Measurements from ENCODE around the gene TTF1. TPM values are rescaled to one million over a fixed set of nuclear protein-coding genes. Genes with fewer than 3 reads are reported as not detected.

The TTF1 gene
- total RNA-seq, 1 experiment from 2014 or later = 18.4 TPM

DNA sequence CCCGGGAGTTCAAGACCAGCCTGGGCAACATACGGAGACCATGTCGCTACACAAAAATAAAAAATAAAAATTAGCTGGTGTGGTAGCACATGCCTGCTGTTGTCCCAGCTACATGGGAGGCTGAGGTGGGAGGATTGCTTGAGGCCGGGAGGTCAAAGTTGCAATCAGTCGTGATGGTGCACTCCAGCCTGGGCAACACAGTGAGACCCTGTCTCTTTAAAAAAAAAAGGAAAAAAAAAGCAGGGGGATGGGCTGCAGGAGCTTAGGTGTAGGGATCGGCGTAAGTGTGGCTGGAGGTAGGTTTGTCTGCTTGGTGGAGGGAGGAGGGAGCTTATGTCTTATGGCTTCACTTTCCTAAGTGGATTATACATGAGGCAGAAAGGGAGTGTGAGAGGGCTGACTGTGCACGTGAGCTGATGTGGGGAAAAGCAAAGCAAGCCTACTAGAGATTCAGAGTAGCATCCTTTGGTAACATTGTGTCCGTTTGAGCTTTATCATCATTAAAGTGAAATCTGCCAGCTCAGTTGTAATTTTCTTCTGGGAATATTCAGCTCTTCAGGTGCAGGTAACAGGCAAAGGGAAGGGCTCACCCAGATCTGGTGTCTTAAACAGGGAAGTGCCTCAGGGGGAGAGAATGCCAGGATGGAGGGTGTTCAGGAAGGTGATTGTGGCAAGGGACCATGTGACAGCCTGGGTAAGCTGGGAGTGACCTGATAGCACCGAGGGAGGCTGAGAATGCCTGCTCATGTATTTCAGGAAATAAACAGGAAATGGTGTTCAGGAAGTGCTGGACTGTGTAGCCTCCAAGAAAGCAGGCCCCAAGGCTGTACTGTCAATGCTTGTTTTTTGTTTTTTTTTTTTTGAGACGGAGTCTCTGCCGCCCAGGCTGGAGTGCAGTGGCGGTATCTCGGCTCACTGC is 34.2 kb downstream of the TTF1 start:
- in situ Hi-C loops (cut with HindIII; ENCODE audit: low sequenced_read_pairs) = no loop called here
- peak; percentile 8 for DNase-seq (ENCODE audit: low spot score)

DNA sequence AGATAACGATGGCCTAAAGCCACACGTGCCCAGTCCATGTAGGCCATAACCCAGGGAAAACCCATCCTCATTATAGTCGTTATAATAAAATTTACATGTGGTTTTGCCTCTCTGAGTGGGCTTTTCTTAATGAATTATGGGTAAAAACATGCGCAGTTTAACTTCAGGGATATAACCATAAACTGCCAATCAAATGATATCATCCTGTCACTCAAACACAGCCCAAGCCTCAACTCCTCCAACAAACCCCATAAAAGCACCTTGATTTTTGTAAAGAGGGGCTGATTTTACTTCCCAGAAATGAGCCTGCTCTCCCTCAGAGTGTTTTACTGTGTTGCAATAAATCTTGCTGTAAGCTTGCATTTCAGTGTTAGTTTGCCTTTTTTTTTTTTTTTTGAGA is 36.0 kb downstream of the TTF1 start:
- in situ Hi-C loops (cut with HindIII; ENCODE audit: low sequenced_read_pairs) = no loop called here
- no peak for DNase-seq (ENCODE audit: low spot score)

DNA sequence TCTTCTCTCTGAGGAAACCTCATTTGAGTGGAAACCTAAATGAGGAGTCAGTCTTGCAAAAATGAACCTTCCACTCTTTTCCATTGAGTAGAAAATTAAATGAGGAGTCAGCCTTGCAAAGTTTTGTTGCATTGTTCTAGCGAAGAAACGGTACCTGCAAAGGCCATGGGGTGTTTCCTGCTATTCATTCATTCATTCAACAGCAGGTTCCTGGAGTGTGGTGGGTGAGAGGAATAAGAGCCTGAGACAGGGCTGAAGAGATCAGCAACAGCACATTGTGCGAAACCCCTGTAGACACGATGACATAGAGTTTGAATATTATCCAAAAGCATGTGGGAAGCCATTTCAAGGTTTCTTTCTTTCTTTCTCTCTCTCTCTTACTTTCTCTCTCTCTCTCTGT is 37.2 kb downstream of the TTF1 start:
- in situ Hi-C loops (cut with HindIII; ENCODE audit: low sequenced_read_pairs) = no loop called here
- no peak for DNase-seq (ENCODE audit: low spot score)

DNA sequence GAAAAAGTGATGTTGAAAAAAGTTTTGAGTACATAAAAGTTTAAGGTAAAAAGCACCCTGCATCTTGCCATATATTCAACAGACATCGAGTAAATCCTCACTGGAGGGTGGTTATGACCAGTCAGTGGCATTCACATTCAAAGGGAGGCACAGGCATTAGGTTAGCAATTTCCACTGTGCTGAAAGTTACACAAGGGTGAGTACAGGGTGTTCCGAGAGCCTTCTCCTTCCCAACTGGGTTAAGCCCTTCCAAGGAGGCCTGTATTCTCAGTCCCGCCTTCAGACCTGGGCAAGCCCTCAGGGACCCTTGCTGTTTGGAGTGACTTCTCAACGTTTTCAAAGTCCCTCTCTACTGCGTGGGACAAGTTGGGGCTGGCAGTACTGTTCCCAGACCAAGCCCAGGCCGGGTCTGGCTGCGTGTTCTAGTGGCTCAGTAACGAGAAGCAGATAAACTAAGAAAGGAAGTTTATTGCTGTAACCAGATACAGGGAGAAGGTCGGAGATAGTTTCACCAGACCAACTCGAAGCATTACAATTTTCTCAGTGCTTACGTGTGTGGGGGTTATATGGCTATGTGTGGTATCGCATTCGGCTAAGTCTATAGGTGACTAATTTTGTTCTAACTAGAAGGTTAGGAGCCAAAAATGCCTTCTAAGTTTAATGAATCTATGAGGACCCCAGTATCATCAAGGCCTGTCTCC is 38.9 kb downstream of the TTF1 start:
- no peak for DNase-seq (ENCODE audit: low spot score)
- in situ Hi-C loops (cut with HindIII; ENCODE audit: low sequenced_read_pairs) = no loop called here

DNA sequence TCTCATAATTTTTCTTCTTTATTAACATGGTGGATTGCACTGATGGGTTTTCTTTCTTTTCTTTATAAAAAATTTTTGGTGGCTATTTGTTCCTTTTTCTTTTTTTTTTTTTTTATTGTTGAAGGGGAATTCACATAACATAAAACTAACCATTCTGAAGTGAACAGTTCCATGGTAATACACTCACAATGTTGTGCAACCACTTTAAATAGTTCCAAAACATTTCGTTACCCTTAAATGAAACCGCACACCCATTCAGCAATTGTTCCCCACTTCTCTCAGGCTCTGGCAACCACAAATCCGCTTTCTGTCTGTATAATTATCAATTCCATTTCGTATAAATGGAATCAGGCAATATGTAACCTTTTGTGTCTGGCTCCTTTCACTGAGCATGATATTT is 40.2 kb downstream of the TTF1 start:
- in situ Hi-C loops (cut with HindIII; ENCODE audit: low sequenced_read_pairs) = no loop called here
- DNase-seq (ENCODE audit: low spot score) = no peak

DNA sequence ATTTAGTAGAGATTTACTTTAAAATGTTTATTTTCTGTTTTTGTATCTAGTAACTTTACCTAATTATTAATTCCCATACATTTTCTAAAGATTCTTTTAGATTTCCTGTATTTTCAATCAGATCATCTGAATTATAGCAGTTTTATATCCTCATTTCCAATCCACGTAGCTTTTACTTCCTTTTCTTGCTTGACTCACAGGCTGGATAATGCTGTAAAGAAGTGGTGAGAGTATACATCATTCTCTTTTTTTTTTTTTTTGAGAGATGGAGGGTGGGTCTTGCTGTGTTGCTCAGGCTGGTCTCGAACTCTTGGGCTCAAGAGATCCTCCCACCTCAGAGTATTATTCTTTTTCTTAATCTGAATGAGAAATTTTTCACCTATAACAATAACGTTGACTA is 40.7 kb downstream of the TTF1 start:
- DNase-seq (ENCODE audit: low spot score) = no peak
- in situ Hi-C loops (cut with HindIII; ENCODE audit: low sequenced_read_pairs) = no loop called here

DNA sequence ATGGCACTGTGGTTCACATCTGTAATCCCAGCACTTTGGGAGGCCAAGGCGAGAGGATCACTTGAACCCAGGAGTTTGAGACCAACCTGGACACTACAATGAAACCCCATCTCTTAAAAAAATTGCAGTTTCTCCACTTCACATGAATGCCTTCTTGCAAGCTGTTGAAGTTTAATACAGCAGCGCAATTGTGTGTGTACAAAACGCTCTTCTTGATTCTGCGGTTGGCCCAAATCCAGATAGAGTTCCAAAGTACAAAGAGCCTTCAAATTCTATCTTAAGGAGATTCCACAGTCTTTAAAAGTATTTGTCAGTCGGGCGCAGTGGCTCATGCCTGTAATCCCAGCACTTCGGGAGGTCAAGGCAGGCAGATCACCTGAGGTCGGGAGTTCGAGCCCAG is 42.6 kb downstream of the TTF1 start:
- no peak for DNase-seq (ENCODE audit: low spot score)
- in situ Hi-C loops (cut with HindIII; ENCODE audit: low sequenced_read_pairs) = no loop called here

DNA sequence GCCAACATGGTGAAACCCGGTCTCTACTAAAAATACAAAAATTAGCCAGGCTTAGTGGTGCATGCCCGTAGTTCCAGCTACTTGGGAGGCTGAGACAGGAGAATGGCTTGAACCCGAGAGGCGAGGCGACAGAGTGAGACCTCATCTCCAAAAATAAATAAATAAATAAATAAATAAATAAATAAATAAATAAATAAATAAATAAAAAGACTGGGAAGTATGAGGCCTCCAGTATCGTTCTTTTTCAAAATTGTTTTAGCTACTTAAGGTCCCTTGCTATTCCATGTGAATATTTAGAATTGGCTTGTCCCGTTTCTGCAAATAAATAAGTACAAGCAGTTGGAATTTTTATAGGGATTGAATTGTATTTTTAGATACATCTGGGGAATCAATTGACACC is 48.9 kb downstream of the TTF1 start:
- DNase-seq (ENCODE audit: low spot score) = no peak
- in situ Hi-C loops (cut with HindIII; ENCODE audit: low sequenced_read_pairs) = no loop called here

DNA sequence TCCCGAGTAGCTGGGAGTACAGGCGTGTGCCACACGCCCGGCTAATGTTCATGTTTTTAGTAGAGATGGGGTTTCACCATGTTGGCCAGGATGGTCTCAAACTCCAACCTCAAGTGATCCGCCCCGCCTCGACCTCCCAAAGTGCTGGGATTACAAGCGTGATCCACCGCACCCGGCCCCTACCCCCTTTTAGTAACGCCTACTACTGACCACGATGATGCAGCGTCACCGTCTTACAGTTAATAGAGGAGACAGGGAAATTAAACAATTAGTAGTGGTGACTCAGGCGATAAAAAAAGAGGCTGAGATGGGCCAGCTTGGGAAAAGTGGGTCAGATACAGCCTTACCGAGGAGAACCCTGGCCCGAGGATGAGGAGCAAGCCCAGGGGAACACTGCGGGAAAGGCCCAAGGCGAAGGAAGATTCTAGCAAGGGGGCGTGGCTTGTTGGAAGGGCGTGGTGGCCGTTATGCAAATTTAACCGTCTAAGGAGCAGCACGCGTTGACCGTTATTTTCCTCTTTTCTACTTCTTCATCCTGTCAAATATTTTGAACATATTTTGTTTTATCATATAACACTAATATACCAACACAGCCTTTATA is 50.2 kb downstream of the TTF1 start:
- DNase-seq (ENCODE audit: low spot score) = no peak
- in situ Hi-C loops (cut with HindIII; ENCODE audit: low sequenced_read_pairs) = no loop called here

DNA sequence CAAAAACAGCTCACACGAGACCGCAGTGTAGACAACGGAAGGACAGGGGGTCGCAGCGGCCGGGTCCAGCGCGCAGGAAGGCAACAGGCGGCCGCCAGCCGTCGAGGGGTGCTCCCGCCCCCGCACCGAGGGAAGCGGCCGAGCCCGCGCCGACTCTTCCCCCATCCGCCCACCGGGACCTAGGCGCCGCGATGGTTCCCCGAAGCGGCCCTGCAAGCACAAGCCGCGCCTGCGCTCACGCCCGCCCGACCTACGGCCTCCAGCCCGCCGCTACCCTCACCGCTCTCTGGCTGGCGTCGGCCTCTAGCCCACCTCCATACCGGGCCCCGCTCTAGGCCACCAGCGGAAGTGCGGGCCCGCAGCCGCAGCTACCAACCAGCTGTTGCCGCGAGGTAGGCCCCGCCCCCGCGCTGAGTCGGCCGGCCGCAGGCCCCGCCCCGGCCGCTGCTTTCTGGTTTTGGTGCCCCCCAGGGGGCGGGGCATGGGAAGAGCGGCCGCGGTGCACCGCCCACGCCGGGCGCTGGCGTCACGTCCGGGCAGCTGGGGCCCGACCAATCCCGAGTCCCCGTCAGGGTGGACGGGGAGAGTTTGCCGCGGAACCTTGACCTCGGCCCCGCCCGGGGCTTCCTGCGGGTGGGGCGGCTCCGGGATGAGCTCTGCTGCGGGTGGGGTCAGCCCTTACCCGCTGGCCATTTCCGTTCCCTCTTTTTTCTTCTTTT is 51.8 kb downstream of the TTF1 start, which contains the start of gene SETX:
TSS of gene SETX (minus strand) at position 350 of the 719 bp plus-strand sequence. CDS start 5,558 bp downstream, outside the sequence.
- peak; percentile 97 for DNase-seq (ENCODE audit: low spot score)
- in situ Hi-C loops (cut with HindIII; ENCODE audit: low sequenced_read_pairs) = no loop called here

DNA sequence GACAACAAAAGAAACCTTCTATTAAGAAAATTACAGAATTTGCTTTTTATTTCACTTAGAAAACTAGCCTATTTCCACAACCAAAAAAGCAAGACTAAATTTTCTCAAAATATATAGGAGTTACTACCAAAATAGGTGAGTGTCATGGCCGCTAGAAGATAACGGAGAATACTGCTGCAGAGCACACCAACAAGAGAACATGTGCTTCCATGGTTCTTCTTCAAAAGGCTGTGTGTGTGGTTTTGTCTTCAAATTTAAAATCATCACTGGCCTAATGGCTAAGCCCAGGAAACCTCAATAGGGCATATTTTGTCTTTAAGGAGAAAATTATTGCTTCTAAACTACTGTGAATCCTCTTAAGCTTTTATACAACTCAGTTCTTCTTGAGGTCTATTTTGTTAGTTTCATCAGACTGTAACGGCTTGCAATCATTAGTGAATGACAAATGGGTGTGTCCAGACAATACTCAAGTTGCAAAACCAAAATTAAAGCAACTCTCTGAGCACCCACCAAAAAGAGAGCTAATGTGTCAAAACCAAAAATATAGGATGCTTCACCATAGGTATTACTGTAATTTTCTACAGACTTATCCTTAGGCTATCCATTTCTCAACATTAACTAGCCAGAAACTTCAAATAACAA is 55.1 kb downstream of the TTF1 start:
- DNase-seq (ENCODE audit: low spot score) = no peak
- in situ Hi-C loops (cut with HindIII; ENCODE audit: low sequenced_read_pairs) = no loop called here

DNA sequence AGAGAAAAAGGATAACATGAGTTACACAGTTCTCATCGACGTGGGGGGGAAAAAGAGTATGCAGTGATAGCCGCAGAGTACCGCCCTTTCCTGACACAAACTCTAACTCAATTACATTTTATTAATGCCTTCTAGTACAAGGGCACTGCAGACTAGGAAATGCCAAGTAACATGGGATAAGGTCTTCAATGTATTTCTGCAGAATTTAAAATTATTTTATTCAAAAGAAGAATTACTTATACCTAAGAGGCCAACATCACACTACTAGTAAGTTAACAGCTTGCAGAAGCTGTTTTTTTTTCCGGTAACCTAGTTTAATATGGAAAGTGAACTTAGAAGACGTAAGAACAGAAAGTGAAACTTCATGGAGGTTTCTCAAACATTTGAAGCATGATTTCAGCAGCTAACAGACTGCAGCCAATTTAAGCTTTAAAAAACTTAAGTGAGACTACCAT is 55.8 kb downstream of the TTF1 start:
- DNase-seq (ENCODE audit: low spot score) = no peak
- in situ Hi-C loops (cut with HindIII; ENCODE audit: low sequenced_read_pairs) = no loop called here

DNA sequence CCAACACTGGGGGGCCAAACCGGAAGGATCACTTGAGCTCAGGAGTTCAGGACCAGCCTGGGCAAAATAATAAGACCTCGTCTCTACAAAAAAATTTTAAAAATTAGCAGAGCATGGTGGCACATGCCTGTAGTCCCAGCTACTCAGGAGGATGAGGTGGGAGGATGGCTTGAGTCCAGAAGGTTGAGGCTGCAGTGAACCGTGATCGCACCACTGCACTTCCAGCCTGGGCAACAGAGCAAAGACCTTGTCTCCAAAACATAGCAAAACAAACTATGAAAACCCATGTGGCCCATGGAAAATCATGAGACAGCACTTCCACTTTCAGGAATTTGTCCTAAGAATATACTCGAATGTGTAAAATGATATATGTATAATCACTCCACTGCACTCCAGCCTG is 58.0 kb downstream of the TTF1 start:
- in situ Hi-C loops (cut with HindIII; ENCODE audit: low sequenced_read_pairs) = no loop called here
- DNase-seq (ENCODE audit: low spot score) = no peak

DNA sequence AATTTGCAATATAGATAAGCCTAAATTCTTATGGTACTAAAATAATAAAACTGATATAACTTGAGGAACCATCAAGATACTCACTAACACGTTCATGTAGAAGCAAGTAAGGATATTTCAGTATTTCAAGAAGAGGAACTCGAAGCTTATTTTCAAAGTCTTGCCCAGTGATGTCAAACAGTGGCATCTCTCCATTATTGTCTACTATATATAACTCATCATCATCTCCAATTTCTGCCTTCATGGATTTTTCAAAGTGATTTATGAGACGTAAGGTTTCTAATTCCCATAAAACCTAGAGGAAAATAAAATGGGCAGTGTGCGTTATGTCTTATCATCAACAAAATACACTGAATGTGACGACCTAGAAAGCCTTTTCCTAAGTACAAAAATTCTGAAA is 60.5 kb downstream of the TTF1 start:
- DNase-seq (ENCODE audit: low spot score) = no peak
- in situ Hi-C loops (cut with HindIII; ENCODE audit: low sequenced_read_pairs) = no loop called here

DNA sequence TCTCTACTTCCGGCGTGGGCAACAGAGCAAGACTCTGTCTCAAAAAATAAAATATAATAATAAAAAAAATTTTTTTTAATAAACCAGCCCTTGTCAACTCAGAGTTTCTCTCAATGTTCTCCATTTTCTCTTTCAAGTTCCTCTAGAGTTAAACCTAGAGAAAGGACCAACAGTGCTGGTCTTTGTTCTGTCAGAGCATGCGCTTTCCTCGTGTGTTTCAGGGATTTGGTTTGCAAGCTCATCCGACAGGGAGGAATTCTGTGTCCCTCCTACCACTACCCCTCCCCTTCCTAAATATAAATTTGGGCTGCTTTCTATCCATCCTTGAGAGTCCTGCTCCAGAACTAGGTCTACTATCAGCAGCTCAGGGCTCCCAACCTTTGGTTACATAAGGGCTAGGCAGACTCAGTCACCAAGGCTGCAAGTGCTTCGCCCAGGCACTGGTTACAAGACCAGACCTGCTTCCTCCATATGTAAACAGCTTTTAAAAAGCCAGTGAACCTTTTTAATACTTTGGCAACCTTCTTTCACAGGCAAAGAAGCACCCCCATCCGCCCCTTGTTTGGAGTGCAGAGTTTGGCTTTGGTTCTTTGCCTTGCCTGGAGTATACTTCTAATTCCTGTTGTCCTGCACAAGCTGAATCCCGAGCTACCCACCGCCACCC is 65.3 kb downstream of the TTF1 start:
- DNase-seq (ENCODE audit: low spot score) = no peak
- in situ Hi-C loops (cut with HindIII; ENCODE audit: low sequenced_read_pairs) = no loop called here

DNA sequence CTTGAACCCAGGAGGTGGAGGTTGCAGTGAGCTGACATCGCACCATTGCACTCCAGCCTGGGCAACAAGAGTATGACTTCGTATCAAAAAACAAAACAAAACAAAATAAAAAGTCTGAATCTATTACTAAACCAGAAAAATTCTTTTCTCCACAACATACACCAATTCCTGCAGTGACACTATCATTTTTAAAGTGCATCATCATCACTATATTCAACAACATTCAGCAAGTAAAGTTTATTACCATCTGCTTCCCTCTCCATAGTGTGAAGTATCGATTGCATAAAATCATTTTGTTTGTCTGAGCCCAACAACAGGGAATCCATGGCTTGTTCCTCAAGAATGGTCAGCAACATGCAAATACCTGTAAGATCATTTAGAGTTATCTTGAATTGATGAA is 72.3 kb downstream of the TTF1 start:
- DNase-seq (ENCODE audit: low spot score) = no peak
- in situ Hi-C loops (cut with HindIII; ENCODE audit: low sequenced_read_pairs) = no loop called here

DNA sequence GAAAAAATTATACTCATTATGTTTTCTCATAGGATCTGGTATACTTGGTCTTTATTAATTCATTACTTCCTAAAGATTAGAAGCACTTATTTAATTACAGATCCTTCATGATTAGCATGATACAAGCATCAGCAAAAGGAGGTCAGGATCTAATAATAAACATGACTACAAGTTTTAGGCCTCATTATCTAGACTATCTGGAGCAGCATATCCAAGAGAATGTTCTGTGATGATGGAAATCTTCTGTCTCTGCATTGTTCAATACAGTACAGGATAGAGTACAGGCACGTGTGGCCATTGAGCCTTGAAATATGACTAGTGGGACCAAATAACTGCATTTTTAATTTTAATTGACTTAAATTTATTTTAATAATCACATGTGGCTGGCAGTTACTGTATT is 73.1 kb downstream of the TTF1 start:
- DNase-seq (ENCODE audit: low spot score) = no peak
- in situ Hi-C loops (cut with HindIII; ENCODE audit: low sequenced_read_pairs) = no loop called here

DNA sequence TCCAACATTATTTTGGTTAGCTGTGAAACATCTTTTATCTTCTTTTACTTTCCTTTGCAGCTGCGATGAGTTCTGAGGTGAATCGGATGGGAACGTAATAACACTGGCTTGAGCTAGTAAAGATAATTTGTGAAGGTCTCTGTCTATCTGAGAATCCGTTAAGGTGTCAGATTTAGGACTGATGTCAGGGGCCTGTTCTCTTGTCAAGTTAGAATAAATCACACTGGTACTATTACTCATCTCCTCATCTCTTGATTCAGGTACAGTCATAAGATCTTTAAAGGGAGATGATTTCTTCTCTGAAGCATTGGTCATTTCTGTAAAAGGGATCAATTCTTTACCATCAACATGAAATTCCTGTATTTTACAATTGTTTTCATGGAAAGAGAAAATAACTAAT is 78.1 kb downstream of the TTF1 start:
- in situ Hi-C loops (cut with HindIII; ENCODE audit: low sequenced_read_pairs) = no loop called here
- DNase-seq (ENCODE audit: low spot score) = no peak

DNA sequence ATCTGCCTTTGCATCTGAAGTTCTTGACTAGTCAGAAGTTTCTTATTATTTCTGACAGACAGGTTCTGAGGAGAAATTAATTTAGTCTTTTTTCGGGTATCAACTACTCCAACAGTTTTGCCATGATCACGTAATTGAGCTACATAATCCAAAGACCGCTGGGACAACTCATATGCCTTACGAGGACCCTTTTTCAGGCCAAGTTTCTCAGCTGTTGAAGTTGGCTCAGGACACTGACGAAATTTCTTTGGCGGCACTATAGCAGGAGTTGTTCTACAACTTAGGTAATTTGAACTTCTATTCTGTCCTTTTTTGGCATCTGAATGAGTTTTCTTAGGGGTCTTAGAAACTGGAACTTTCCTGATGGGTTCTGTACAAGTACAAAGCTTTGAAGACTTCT is 79.1 kb downstream of the TTF1 start:
- in situ Hi-C loops (cut with HindIII; ENCODE audit: low sequenced_read_pairs) = no loop called here

More for the DNA sequence above, 79.1 kb downstream of the TTF1 start:
- DNase-seq (ENCODE audit: low spot score) = no peak

All from G401 (cell line).